Gastroesophageal sphincter (tissue), 4 donors: ENCODE results near the gene ZFHX3. TPM values are rescaled to one million over a fixed set of nuclear protein-coding genes. Genes with fewer than 3 reads are reported as not detected.

Source experiments
- ATAC-seq: fragments of 150-250 bp; one replicate; pipeline ENCODE4 v1.9.1; 2016; ENCODE audit warnings: mild to moderate bottlenecking, moderate library complexity
- H3K27ac ChIP-seq, 4 donors: fragments of 200-600 bp; sonication (generic) in 3 of 4; 1 replicate in 3 of 4; 2 replicates in 1 of 4; pipeline ENCODE4 v1.5.1; 2016 to 2019
- H3K27me3 ChIP-seq: fragments of 200-600 bp; sonication (generic); one replicate; pipeline ENCODE4 v1.5.1; 2019
- H3K36me3 ChIP-seq, 2 donors: fragments of 200-600 bp; sonication (generic); one replicate each; pipeline ENCODE4 v1.5.1; 2019; ENCODE audit warnings: control low read depth in 1 of 2
- H3K4me1 ChIP-seq, 3 donors: fragments of 200-600 bp; sonication (generic); 1 replicate in 2 of 3; 2 replicates in 1 of 3; pipeline ENCODE4 v1.5.1; 2016 to 2019; ENCODE audit warnings: control low read depth in 2 of 3
- H3K4me3 ChIP-seq, 2 donors: fragments of 200-600 bp; sonication (generic); one replicate each; pipeline ENCODE4 v1.5.1; 2019; ENCODE audit warnings: mild to moderate bottlenecking in 1 of 2, moderate library complexity in 1 of 2
- H3K9me3 ChIP-seq, 3 donors: fragments of 200-600 bp; sonication (generic); one replicate each; pipeline ENCODE4 v1.5.1; 2017 to 2019; ENCODE audit warnings: control low read depth in 2 of 3
- CTCF ChIP-seq, 4 experiments: fragments of 200-600 bp in 2 of 4; fragments of 450-650 bp in 2 of 4; sonication (generic) in 1 of 4; IDR thresholded peaks; one replicate each; pipeline ENCODE4 v1.5.1; 2017 to 2019; ENCODE audit warnings: antibody characterized with exemption in 4 of 4, mild to moderate bottlenecking in 2 of 4, moderate library complexity in 2 of 4
- EP300 ChIP-seq: sonication (generic); formaldehyde crosslinking; IDR thresholded peaks from one replicate; pipeline ENCODE4 v1.6.1; 2017; ENCODE audit warnings: antibody characterized with exemption, mild to moderate bottlenecking
- POLR2A ChIP-seq, 2 donors: fragments of 450-650 bp; IDR thresholded peaks; one replicate each; pipeline ENCODE4 v1.6.1; 2017; ENCODE audit warnings: antibody characterized with exemption in 2 of 2, mild to moderate bottlenecking in 2 of 2, moderate library complexity in 1 of 2
- POLR2AphosphoS5 ChIP-seq: sonication (generic); formaldehyde crosslinking; IDR thresholded peaks from one replicate; pipeline ENCODE4 v1.6.1; 2017; ENCODE audit warnings: antibody characterized with exemption
- WGBS, 2 donors: methylation state at CpG; one replicate each; pipeline ENCODE4 v1.1.5; 2018; ENCODE audit warnings: low coverage in 1 of 2; 5-methylcytosine and 5-hydroxymethylcytosine counted together
- total RNA-seq, 4 donors: library from RNA; depleted of rRNA; stranded (reverse); fragments of >200 nt; gene quantifications; one replicate each; pipeline ENCODE4 v1.1.0, GENCODE V29; 2016

The ZFHX3 gene
- total RNA-seq, 4 donors from 2014 or later: 24.0 to 47.1 (median 29.5) TPM

- Histone ChIP-seq H3K27ac (no peak overlapping the region), H3K9me3 (no peaks in the 10 kb centered on the region), H3K4me3 (no peak overlapping the region), H3K36me3 (peaks cover 0 to 12% of the 10 kb centered on the region in 2 donors), H3K27me3 (no peaks in the 10 kb centered on the region), H3K4me1 (peaks cover 0 to 24% (median 0%) of the 10 kb centered on the region in 3 donors)
- 61 to 82% methylated on average over 2 to 3 of the region's 4 CpGs for WGBS, 2 donors
- TF ChIP-seq CTCF (IDR thresholded peaks at IDR 0.05): no peak
- TF ChIP-seq EP300: no peak
- no peak for TF ChIP-seq POLR2AphosphoS5
- TF ChIP-seq POLR2A (IDR thresholded peaks at IDR 0.05): no peak
- ATAC-seq: no peak
Measured at GRCh38 chr16:72783716-72784318, 264.1 kb downstream of the ZFHX3 start.

DNA sequence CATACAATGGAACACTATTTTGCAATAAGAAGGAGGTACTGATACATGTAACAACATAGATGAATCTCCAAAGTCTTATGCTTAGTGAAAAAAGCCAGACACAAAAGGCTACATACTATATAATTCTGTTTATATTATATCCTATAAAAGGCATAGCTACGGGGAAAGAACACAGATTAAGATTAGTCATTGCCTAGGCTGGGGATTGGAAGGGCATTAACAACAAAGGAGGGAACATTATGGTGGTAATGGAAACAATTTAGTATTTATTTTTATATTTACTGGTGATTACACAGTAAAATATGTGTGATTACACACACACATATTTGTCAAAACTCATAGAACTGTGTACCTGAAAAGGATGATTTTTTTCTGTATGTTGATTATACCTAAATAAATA is 278.1 kb downstream of the ZFHX3 start:
- Histone ChIP-seq H3K4me1 (no peaks in the 10 kb centered on the region), H3K9me3 (peaks cover 0 to 4% (median 0%) of the 10 kb centered on the region in 3 donors), H3K27ac (no peak overlapping the region), H3K27me3 (no peaks in the 10 kb centered on the region), H3K36me3 (no peaks in the 10 kb centered on the region), H3K4me3 (no peak overlapping the region)
- TF ChIP-seq CTCF (IDR thresholded peaks at IDR 0.05) (no peak), POLR2AphosphoS5 (no peak), POLR2A (IDR thresholded peaks at IDR 0.05) (no peak), EP300 (no peak)
- ATAC-seq: no peak
- WGBS, 2 donors: 63 to 87% methylated on average over 1 of the region's 1 CpG

GRCh38 chr16:72768591-72768990 is 279.3 kb downstream of the ZFHX3 start:
- TF ChIP-seq CTCF (IDR thresholded peaks at IDR 0.05) (no peak), EP300 (no peak), POLR2AphosphoS5 (no peak), POLR2A (IDR thresholded peaks at IDR 0.05) (no peak)
- WGBS, 2 donors: 88% methylated on average over 3 of the region's 5 CpGs
- Histone ChIP-seq H3K4me1 (no peaks in the 10 kb centered on the region), H3K9me3 (peaks cover 0 to 4% (median 0%) of the 10 kb centered on the region in 3 donors), H3K4me3 (no peak overlapping the region), H3K27me3 (no peaks in the 10 kb centered on the region), H3K36me3 (no peaks in the 10 kb centered on the region), H3K27ac (no peak overlapping the region)
- ATAC-seq: no peak

- ATAC-seq: no peak
- H3K4me1 ChIP-seq: no peaks in the 10 kb centered on the region
- no peaks in the 10 kb centered on the region for H3K27me3 ChIP-seq
- H3K27ac ChIP-seq: no peak overlapping the region
- WGBS, 2 donors: 89 to 92% methylated on average over 2 of the region's 2 CpGs
- H3K9me3 ChIP-seq: peaks cover 0 to 4% (median 0%) of the 10 kb centered on the region in 3 donors
- no peak overlapping the region for H3K4me3 ChIP-seq
- TF ChIP-seq POLR2A (IDR thresholded peaks at IDR 0.05): no peak
- no peak for TF ChIP-seq CTCF (IDR thresholded peaks at IDR 0.05)
- no peak for TF ChIP-seq EP300
- no peak for TF ChIP-seq POLR2AphosphoS5
- H3K36me3 ChIP-seq: no peaks in the 10 kb centered on the region
Measured at GRCh38 chr16:72766506-72766905, 281.4 kb downstream of the ZFHX3 start.

DNA sequence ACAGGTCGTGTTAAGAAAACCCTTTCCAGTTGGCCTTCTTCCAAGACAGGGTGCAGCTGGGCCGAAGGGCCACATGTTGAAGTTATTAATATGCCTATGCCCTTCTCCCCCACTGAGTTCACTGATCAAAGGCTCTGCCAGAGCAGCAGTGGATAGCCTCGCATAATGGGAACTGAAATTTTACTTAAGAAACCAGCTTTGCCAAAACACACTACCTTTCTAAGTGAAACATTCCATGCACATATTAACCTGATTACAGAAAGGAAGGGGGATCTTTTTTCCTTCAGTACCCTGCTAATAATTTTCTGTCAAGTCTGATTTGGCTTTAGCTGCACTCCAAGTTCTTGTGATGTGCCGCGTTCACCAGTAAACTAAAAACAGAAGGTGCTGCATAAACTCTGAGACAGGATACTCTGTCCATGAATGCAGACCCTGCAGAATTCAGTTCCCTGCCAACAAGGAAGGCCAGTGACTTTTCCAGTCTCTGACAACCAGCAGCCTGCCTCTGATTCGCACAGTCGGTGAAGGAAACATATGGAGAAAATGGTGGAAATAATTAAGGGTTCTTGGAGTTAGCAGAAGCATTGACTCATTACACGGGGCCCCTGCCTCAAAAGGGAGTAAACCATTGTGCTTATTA is 283.8 kb downstream of the ZFHX3 start:
- no peaks in the 10 kb centered on the region for H3K27me3 ChIP-seq
- no peak overlapping the region for H3K27ac ChIP-seq
- H3K36me3 ChIP-seq: no peaks in the 10 kb centered on the region
- no peak for ATAC-seq
- H3K4me3 ChIP-seq: no peak overlapping the region
- H3K4me1 ChIP-seq: no peaks in the 10 kb centered on the region
- TF ChIP-seq EP300 (no peak), POLR2A (IDR thresholded peaks at IDR 0.05) (no peak), POLR2AphosphoS5 (no peak), CTCF (IDR thresholded peaks at IDR 0.05) (no peak)
- WGBS, 2 donors: 26 to 36% methylated on average over 7 to 8 of the region's 8 CpGs
- H3K9me3 ChIP-seq: peaks cover 0 to 2% (median 0%) of the 10 kb centered on the region in 3 donors
